Endothelial cell of umbilical vein (primary cell): ENCODE results near the gene PRSS48. TPM values are rescaled to one million over a fixed set of nuclear protein-coding genes. Genes with fewer than 3 reads are reported as not detected.

ENCODE experiments used
- BruUV-seq: library from RNA; stranded (reverse); fragments of 400-500 nt; replicated peaks from 2 replicates; lab custom pipeline; 2021; lab: Mats Ljungman, UMichigan
- CTCF ChIA-PET: fragments of 300-600, 350-600 bp; sonication (Branson Sonifier 250); formaldehyde crosslinking; loops from one replicate; lab custom pipeline; 2021; ENCODE audit warnings: antibody characterized with exemption, inconsistent platforms; lab: Charles Lee
- POLR2A ChIA-PET: fragments of 300-600, 350-600 bp; sonication (Branson Sonifier 250); formaldehyde crosslinking; loops from one replicate; lab custom pipeline; 2021; ENCODE audit warnings: antibody characterized with exemption, inconsistent platforms; lab: Charles Lee
- DNase-seq: peaks from one replicate; pipeline ENCODE4 v3.0.0-alpha.2; 2011; ENCODE audit warnings: low read depth, low spot score
- FAIRE-seq: peaks from 2 replicates; lab custom pipeline; 2011; peaks lifted over from hg19 to GRCh38; lab: Jason Lieb, UNC
- H2AFZ ChIP-seq: 2 replicates; pipeline ENCODE4 v1.6.0; 2012; ENCODE audit warnings: low read depth, low read length, control low read depth, inconsistent platforms
- H3K27ac ChIP-seq: 2 replicates; pipeline ENCODE4 v1.5.1; 2011; ENCODE audit warnings: low read depth, mild to moderate bottlenecking, control low read depth, low read length, moderate library complexity; ENCODE audit not compliant: insufficient read depth
- H3K27me3 ChIP-seq, 2 experiments: 2 replicates each; pipeline versions ENCODE4 v1.6.0 to v1.6.1; 2011; ENCODE audit warnings: low read length in 2 of 2, mixed read lengths in 1 of 2; ENCODE audit not compliant: control insufficient read depth in 2 of 2, insufficient read depth in 2 of 2
- H3K36me3 ChIP-seq, 2 experiments: 2 replicates in 1 of 2; 3 replicates in 1 of 2; pipeline ENCODE4 v1.5.1; 2011; ENCODE audit warnings: low read length in 2 of 2, mild to moderate bottlenecking in 1 of 2, moderate library complexity in 1 of 2; ENCODE audit not compliant: control insufficient read depth in 2 of 2, insufficient read depth in 2 of 2; ENCODE audit errors: extremely low read depth in 1 of 2
- H3K4me1 ChIP-seq: 3 replicates; pipeline ENCODE4 v1.5.1; 2011; ENCODE audit warnings: mild to moderate bottlenecking, low read length; ENCODE audit not compliant: control insufficient read depth, insufficient read depth; ENCODE audit errors: extremely low read depth
- H3K4me2 ChIP-seq: 2 replicates; pipeline ENCODE4 v1.6.1; 2011; ENCODE audit warnings: low read length, control low read depth, mixed read lengths; ENCODE audit not compliant: insufficient read depth
- H3K4me3 ChIP-seq, 3 experiments: fragments of 200-600 bp in 1 of 3; sonication (generic), shearing (Covaris generic) in 1 of 3; replicated peaks in 1 of 3; 2 replicates each; pipeline ENCODE4 v1.5.1; 2011 to 2016; ENCODE audit warnings: control low read depth in 3 of 3, low read length in 3 of 3, mild to moderate bottlenecking in 2 of 3, inconsistent platforms in 1 of 3, low read depth in 1 of 3, moderate library complexity in 1 of 3; ENCODE audit not compliant: insufficient read depth in 1 of 3
- H3K79me2 ChIP-seq: 2 replicates; pipeline ENCODE4 v1.6.0; 2012; ENCODE audit warnings: low read length, inconsistent platforms; ENCODE audit not compliant: control insufficient read depth, insufficient read depth
- H3K9ac ChIP-seq: replicated peaks from 2 replicates; pipeline ENCODE3; 2011; ENCODE audit warnings: low read length, control low read depth; ENCODE audit not compliant: insufficient read depth; ENCODE audit errors: extremely low read depth
- H3K9me1 ChIP-seq: replicated peaks from 3 replicates; pipeline ENCODE4 v1.6.0; 2011; ENCODE audit warnings: mild to moderate bottlenecking, low read length; ENCODE audit not compliant: control insufficient read depth, insufficient read depth; ENCODE audit errors: extremely low read depth
- H3K9me3 ChIP-seq: replicated peaks from 2 replicates; pipeline ENCODE4 v1.5.1; 2012; ENCODE audit warnings: low read length, inconsistent platforms; ENCODE audit not compliant: control insufficient read depth, insufficient read depth
- H4K20me1 ChIP-seq: replicated peaks from 2 replicates; pipeline ENCODE3; 2011; ENCODE audit warnings: mild to moderate bottlenecking, low read length; ENCODE audit not compliant: control insufficient read depth, insufficient read depth; ENCODE audit errors: extremely low read depth
- CTCF ChIP-seq, 2 donors: IDR thresholded peaks; 1 replicate in 1 of 2; 2 replicates in 1 of 2; pipeline ENCODE4 v1.5.1; 2011; ENCODE audit warnings: low read length in 2 of 2, mild to moderate bottlenecking in 2 of 2, moderate library complexity in 2 of 2, control low read depth in 1 of 2, inconsistent platforms in 1 of 2, low read depth in 1 of 2; ENCODE audit not compliant: insufficient read depth in 1 of 2; ENCODE audit errors: extremely low read depth in 1 of 2
- EZH2 ChIP-seq: IDR thresholded peaks from 2 replicates; pipeline ENCODE4 v1.6.1; 2012; ENCODE audit warnings: borderline replicate concordance, low read depth, mild to moderate bottlenecking, moderate library complexity, low read length, inconsistent platforms; ENCODE audit not compliant: severe bottlenecking
- FOS ChIP-seq: IDR thresholded peaks from 2 replicates; pipeline ENCODE4 v1.6.1; 2011; ENCODE audit warnings: mild to moderate bottlenecking, low read length, moderate library complexity, borderline replicate concordance; ENCODE audit not compliant: insufficient read depth
- GATA2 ChIP-seq: IDR thresholded peaks from 2 replicates; pipeline ENCODE4 v1.7.0; 2011; ENCODE audit warnings: low read depth, mild to moderate bottlenecking, moderate library complexity, mixed read lengths, low read length; ENCODE audit not compliant: insufficient read length, insufficient read depth
- JUN ChIP-seq: IDR thresholded peaks from 2 replicates; pipeline ENCODE4 v1.6.1; 2011; ENCODE audit warnings: borderline replicate concordance, low read depth; ENCODE audit not compliant: insufficient read length, insufficient read depth
- MAX ChIP-seq: IDR thresholded peaks from 2 replicates; pipeline ENCODE4 v1.6.1; 2011; ENCODE audit not compliant: insufficient read depth, insufficient read length
- MYC ChIP-seq: IDR thresholded peaks from one replicate; pipeline ENCODE4 v1.6.1; 2011; ENCODE audit warnings: mild to moderate bottlenecking, low read depth, low read length
- POLR2A ChIP-seq: IDR thresholded peaks from 2 replicates; pipeline ENCODE4 v1.6.1; 2012; ENCODE audit warnings: low read depth, mild to moderate bottlenecking, control low read depth, low read length
- POLR2AphosphoS5 ChIP-seq: IDR thresholded peaks from 2 replicates; pipeline ENCODE4 v1.6.1; 2012; ENCODE audit warnings: low read depth, mild to moderate bottlenecking, control low read depth, low read length, moderate library complexity; ENCODE audit not compliant: insufficient read depth
- dilution Hi-C: fragments of 300-500 bp; cut with MboI; formaldehyde crosslinking; loops from one replicate; pipeline ENCODE4 v1.15.0; 2019; ENCODE audit warnings: low sequenced_read_pairs; ENCODE audit not compliant: extremely low pct_ligation_motif_present
- intact Hi-C: fragments of 100-400 bp; cut with micrococcal nuclease; formaldehyde crosslinking; loops from one replicate; pipeline ENCODE4 v1.10.0; 2022
- polyA plus RNA-seq, 4 experiments: library from polyadenylated mRNA; depleted of rRNA in 3 of 4; stranded (reverse) in 3 of 4; unstranded in 1 of 4; fragments of >200 nt; gene quantifications; 2 replicates each; pipeline versions ENCODE4 v1.2.1 to v1.2.3, GENCODE V29; 2011 to 2012; ENCODE audit warnings: missing spikeins in 1 of 4
- total RNA-seq: library from RNA; stranded (reverse); gene quantifications from 2 replicates; pipeline ENCODE4 v1.2.3, GENCODE V29; 2021

PRSS48 gene
- total and polyA plus RNA-seq, 2 donors (not counting 3 experiments of a cell fraction or from before 2014, with no cell fraction given) = not detected

DNA sequence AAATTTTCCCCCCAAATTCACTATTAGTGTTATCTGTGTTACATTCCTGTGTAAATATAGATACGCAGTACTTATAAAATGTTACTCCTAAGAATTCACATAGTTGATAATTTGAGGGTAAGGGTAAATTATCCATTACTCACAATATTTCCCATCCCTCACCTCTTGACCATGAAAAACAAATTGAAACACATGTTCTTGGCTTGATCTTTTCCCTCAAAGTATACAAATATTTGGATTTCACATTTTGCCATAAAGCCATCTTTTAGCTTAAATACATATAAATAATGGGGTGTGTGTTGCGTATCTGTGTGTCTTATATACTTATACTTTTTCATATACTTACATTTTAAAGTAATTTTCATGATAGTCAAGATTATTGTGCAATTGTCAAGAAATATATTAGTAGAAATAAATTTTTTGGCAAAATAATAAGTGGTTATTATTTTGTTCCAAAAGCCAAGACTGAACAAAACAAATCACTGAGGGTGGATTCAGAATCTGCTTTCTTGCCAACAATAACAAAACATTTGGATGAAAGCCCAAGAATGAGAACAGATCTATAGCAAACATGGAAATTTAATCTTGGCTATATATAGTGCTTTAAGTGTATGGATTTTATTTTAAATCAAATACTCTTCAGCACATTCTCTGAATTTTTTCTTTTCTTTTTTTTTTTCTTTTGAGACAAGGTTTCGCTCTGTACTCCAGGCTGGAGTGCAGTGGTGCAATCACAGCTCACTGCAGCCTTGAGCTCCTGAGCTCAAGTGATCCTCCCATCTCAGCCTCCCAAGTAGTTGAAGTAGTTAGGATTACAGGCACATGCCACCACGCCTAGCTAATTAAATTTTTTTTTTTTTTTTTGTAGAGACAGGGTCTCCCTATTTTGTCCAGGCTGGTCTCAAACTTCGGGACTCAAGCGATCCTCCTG lies 48.5 kb upstream of the PRSS48 start:
- Histone ChIP-seq H3K4me2 (peak overlapping the region; percentile 93), H3K79me2 (peaks cover 8% of the 10 kb centered on the region), H3K4me1 (peaks cover 33% of the 10 kb centered on the region), H3K9ac (peak overlapping the region; percentile 91), H3K27ac (peak overlapping the region; percentile 80), H3K36me3 (no peaks in the 10 kb centered on the region), H3K4me3 (peak overlapping the region in 1 of 3 experiments; percentile 37), H2AFZ (no peak overlapping the region), H3K9me3 (no peaks in the 10 kb centered on the region), H3K27me3 (no peaks in the 10 kb centered on the region), H4K20me1 (no peaks in the 10 kb centered on the region), H3K9me1 (no peaks in the 10 kb centered on the region)
- ChIA-PET CTCF (interaction anchor here (0.7 to 2.1 kb wide), 6 partner anchors 10 to 135 kb away, joined by 3 to 6 read pairs (median 4); partner anchors contain the start of gene SH3D19), POLR2A (interaction anchor here (0.5 kb wide), 1 partner anchor 120 kb away, joined by 3 read pairs; no protein-coding TSS in a partner anchor)
- FAIRE-seq (peak; percentile 66), DNase-seq (peak; percentile 92)
- no peak for TF ChIP-seq POLR2AphosphoS5
- TF ChIP-seq MYC = no peak
- TF ChIP-seq POLR2A = no peak
- TF ChIP-seq FOS = no peak
- TF ChIP-seq CTCF (IDR thresholded peaks at IDR 0.05; ENCODE audit: extremely low read depth in 1 of 2, insufficient read depth in 1 of 2, low read depth in 1 of 2, low read length in 2 of 2) = no peak
- no peak for TF ChIP-seq MAX
- no peak for TF ChIP-seq JUN
- TF ChIP-seq EZH2 = no peak
- TF ChIP-seq GATA2 = no peak
- intact Hi-C loops (loop anchor here (1.0 to 5.0 kb wide), 6 partner anchors 32 to 532 kb away; partner anchors contain the start of genes GATB and SH3D19), dilution Hi-C loops (no loop called here)
- TSS peak; percentile 92 for BruUV-seq
